H1 (cell line): Measurements from ENCODE around the gene ABCG8.

ENCODE experiments used
- CEBPB ChIP-seq: IDR thresholded peaks from 2 replicates; pipeline ENCODE4 v1.6.1; 2012; ENCODE audit warnings: low read depth, low read length
- EP300 ChIP-seq, 2 experiments: IDR thresholded peaks; 1 replicate in 1 of 2; 2 replicates in 1 of 2; pipeline ENCODE4 v1.6.1; 2011 to 2012; ENCODE audit warnings: low read depth in 2 of 2, low read length in 2 of 2, mild to moderate bottlenecking in 2 of 2, borderline replicate concordance in 1 of 2, inconsistent platforms in 1 of 2, moderate library complexity in 1 of 2
- EZH2 ChIP-seq: fragments of 200-600 bp; sonication (generic); IDR thresholded peaks from 2 replicates; pipeline ENCODE4 v1.7.1; 2012; ENCODE audit warnings: low read depth, mild to moderate bottlenecking, moderate library complexity, low read length, inconsistent platforms; ENCODE audit not compliant: severe bottlenecking
- NRF1 ChIP-seq: IDR thresholded peaks from 2 replicates; pipeline ENCODE4 v1.6.1; 2011; ENCODE audit warnings: mild to moderate bottlenecking, low read depth, low read length, improper control_type of control experiment
- POLR2A ChIP-seq, 2 experiments: IDR thresholded peaks; 1 replicate in 1 of 2; 2 replicates in 1 of 2; pipeline ENCODE4 v1.6.1; 2011; ENCODE audit warnings: low read depth in 2 of 2, low read length in 2 of 2, mild to moderate bottlenecking in 2 of 2; ENCODE audit errors: control extremely low read depth in 1 of 2
- POLR2AphosphoS5 ChIP-seq: IDR thresholded peaks from 2 replicates; pipeline ENCODE4 v1.6.1; 2011; ENCODE audit warnings: low read depth, low read length
- POU5F1 ChIP-seq: IDR thresholded peaks from 2 replicates; pipeline ENCODE4 v1.6.1; 2011; ENCODE audit warnings: low read depth, mild to moderate bottlenecking, low read length, moderate library complexity
- RAD21 ChIP-seq, 2 experiments: IDR thresholded peaks in 1 of 2; conservative IDR thresholded peaks in 1 of 2; 2 replicates each; pipeline ENCODE4 v1.6.1; 2011; ENCODE audit warnings: low read depth in 2 of 2, low read length in 2 of 2, improper control_type of control experiment in 1 of 2, inconsistent platforms in 1 of 2, mild to moderate bottlenecking in 1 of 2, moderate library complexity in 1 of 2
- SP1 ChIP-seq: IDR thresholded peaks from 2 replicates; pipeline ENCODE4 v1.6.1; 2011; ENCODE audit warnings: low read depth, low read length
- TAF1 ChIP-seq: IDR thresholded peaks from 2 replicates; pipeline ENCODE4 v1.6.1; 2011; ENCODE audit warnings: mild to moderate bottlenecking, low read depth, low read length
- YY1 ChIP-seq: IDR thresholded peaks from 2 replicates; pipeline ENCODE4 v1.6.1; 2011; ENCODE audit warnings: low read depth, mild to moderate bottlenecking, low read length
- TF ChIP-seq, protein P1 (sequence below), 3 experiments: IDR thresholded peaks; 1 replicate in 2 of 3; 2 replicates in 1 of 3; pipeline versions ENCODE4 v1.5.1 to v1.6.1; 2011; ENCODE audit warnings: low read length in 3 of 3, mild to moderate bottlenecking in 3 of 3, inconsistent platforms in 2 of 3, low read depth in 1 of 3, moderate library complexity in 1 of 3; ENCODE audit not compliant: insufficient read depth in 1 of 3; ENCODE audit errors: control extremely low read depth in 1 of 3
- TF ChIP-seq, protein P2 (sequence below): fragments of 300-600 bp; sonication (generic); IDR thresholded peaks from 2 replicates; pipeline ENCODE4 v1.7.1; 2012; ENCODE audit warnings: low read length, moderate library complexity, mild to moderate bottlenecking, inconsistent platforms; ENCODE audit not compliant: insufficient replicate concordance
- TF ChIP-seq, protein P3 (sequence below): IDR thresholded peaks from 2 replicates; pipeline ENCODE4 v1.6.1; 2012; ENCODE audit warnings: inconsistent platforms

DNA sequence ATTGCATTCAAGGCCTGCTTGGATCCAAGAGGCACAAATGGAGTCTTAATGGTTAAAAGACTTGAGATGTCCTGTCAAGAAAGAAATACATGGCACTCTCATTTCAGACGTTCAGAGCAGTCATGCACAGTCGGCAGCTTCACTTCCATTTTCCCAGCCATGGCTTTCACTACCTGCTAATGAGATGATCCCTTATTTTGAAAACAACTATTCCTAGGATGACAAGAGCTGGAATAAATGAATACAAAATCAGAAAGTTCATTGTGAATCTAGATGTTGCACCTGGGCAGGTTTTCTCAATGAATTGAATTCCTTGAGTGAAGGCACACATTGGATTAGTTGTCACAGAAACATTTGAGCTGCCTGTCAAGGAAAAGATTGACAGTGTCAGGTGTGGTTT is 25.8 kb upstream of the ABCG8 start:
- no peak for TF ChIP-seq NRF1
- no peak for TF ChIP-seq POLR2A (IDR thresholded peaks at IDR 0.05; ENCODE audit: control extremely low read depth in 1 of 2, low read depth in 2 of 2, low read length in 2 of 2)
- TF ChIP-seq, protein P1, sequence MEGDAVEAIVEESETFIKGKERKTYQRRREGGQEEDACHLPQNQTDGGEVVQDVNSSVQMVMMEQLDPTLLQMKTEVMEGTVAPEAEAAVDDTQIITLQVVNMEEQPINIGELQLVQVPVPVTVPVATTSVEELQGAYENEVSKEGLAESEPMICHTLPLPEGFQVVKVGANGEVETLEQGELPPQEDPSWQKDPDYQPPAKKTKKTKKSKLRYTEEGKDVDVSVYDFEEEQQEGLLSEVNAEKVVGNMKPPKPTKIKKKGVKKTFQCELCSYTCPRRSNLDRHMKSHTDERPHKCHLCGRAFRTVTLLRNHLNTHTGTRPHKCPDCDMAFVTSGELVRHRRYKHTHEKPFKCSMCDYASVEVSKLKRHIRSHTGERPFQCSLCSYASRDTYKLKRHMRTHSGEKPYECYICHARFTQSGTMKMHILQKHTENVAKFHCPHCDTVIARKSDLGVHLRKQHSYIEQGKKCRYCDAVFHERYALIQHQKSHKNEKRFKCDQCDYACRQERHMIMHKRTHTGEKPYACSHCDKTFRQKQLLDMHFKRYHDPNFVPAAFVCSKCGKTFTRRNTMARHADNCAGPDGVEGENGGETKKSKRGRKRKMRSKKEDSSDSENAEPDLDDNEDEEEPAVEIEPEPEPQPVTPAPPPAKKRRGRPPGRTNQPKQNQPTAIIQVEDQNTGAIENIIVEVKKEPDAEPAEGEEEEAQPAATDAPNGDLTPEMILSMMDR (IDR thresholded peaks at IDR 0.05; ENCODE audit: control extremely low read depth in 1 of 3, insufficient read depth in 1 of 3, low read depth in 1 of 3, low read length in 3 of 3), result no peak
- TF ChIP-seq, protein P2, sequence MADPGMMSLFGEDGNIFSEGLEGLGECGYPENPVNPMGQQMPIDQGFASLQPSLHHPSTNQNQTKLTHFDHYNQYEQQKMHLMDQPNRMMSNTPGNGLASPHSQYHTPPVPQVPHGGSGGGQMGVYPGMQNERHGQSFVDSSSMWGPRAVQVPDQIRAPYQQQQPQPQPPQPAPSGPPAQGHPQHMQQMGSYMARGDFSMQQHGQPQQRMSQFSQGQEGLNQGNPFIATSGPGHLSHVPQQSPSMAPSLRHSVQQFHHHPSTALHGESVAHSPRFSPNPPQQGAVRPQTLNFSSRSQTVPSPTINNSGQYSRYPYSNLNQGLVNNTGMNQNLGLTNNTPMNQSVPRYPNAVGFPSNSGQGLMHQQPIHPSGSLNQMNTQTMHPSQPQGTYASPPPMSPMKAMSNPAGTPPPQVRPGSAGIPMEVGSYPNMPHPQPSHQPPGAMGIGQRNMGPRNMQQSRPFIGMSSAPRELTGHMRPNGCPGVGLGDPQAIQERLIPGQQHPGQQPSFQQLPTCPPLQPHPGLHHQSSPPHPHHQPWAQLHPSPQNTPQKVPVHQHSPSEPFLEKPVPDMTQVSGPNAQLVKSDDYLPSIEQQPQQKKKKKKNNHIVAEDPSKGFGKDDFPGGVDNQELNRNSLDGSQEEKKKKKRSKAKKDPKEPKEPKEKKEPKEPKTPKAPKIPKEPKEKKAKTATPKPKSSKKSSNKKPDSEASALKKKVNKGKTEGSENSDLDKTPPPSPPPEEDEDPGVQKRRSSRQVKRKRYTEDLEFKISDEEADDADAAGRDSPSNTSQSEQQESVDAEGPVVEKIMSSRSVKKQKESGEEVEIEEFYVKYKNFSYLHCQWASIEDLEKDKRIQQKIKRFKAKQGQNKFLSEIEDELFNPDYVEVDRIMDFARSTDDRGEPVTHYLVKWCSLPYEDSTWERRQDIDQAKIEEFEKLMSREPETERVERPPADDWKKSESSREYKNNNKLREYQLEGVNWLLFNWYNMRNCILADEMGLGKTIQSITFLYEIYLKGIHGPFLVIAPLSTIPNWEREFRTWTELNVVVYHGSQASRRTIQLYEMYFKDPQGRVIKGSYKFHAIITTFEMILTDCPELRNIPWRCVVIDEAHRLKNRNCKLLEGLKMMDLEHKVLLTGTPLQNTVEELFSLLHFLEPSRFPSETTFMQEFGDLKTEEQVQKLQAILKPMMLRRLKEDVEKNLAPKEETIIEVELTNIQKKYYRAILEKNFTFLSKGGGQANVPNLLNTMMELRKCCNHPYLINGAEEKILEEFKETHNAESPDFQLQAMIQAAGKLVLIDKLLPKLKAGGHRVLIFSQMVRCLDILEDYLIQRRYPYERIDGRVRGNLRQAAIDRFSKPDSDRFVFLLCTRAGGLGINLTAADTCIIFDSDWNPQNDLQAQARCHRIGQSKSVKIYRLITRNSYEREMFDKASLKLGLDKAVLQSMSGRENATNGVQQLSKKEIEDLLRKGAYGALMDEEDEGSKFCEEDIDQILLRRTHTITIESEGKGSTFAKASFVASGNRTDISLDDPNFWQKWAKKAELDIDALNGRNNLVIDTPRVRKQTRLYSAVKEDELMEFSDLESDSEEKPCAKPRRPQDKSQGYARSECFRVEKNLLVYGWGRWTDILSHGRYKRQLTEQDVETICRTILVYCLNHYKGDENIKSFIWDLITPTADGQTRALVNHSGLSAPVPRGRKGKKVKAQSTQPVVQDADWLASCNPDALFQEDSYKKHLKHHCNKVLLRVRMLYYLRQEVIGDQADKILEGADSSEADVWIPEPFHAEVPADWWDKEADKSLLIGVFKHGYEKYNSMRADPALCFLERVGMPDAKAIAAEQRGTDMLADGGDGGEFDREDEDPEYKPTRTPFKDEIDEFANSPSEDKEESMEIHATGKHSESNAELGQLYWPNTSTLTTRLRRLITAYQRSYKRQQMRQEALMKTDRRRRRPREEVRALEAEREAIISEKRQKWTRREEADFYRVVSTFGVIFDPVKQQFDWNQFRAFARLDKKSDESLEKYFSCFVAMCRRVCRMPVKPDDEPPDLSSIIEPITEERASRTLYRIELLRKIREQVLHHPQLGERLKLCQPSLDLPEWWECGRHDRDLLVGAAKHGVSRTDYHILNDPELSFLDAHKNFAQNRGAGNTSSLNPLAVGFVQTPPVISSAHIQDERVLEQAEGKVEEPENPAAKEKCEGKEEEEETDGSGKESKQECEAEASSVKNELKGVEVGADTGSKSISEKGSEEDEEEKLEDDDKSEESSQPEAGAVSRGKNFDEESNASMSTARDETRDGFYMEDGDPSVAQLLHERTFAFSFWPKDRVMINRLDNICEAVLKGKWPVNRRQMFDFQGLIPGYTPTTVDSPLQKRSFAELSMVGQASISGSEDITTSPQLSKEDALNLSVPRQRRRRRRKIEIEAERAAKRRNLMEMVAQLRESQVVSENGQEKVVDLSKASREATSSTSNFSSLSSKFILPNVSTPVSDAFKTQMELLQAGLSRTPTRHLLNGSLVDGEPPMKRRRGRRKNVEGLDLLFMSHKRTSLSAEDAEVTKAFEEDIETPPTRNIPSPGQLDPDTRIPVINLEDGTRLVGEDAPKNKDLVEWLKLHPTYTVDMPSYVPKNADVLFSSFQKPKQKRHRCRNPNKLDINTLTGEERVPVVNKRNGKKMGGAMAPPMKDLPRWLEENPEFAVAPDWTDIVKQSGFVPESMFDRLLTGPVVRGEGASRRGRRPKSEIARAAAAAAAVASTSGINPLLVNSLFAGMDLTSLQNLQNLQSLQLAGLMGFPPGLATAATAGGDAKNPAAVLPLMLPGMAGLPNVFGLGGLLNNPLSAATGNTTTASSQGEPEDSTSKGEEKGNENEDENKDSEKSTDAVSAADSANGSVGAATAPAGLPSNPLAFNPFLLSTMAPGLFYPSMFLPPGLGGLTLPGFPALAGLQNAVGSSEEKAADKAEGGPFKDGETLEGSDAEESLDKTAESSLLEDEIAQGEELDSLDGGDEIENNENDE, result no peak
- no peak for TF ChIP-seq YY1
- TF ChIP-seq EP300 (IDR thresholded peaks at IDR 0.05; ENCODE audit: borderline replicate concordance in 1 of 2, low read depth in 2 of 2, low read length in 2 of 2), result no peak
- TF ChIP-seq POU5F1, result no peak
- no peak for TF ChIP-seq SP1
- TF ChIP-seq, protein P3, sequence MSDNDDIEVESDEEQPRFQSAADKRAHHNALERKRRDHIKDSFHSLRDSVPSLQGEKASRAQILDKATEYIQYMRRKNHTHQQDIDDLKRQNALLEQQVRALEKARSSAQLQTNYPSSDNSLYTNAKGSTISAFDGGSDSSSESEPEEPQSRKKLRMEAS, result no peak
- no peak for TF ChIP-seq POLR2AphosphoS5
- TF ChIP-seq RAD21 (IDR thresholded peaks at IDR 0.05 in 1 of 2, conservative IDR thresholded peaks at IDR 0.05 in 1 of 2; ENCODE audit: low read depth in 2 of 2, low read length in 2 of 2), result no peak
- TF ChIP-seq TAF1, result no peak
- TF ChIP-seq EZH2, result no peak
- no peak for TF ChIP-seq CEBPB
